Neural progenitor cell (in vitro differentiated cells): ENCODE data around the gene CMPK1. TPM values are rescaled to one million over a fixed set of nuclear protein-coding genes. Genes with fewer than 3 reads are reported as not detected.

ENCODE experiments used
- DNase-seq: peaks from one replicate; pipeline ENCODE4 v3.0.0-alpha.2; 2016; ENCODE audit warnings: low spot score
- H2AFZ ChIP-seq: fragments of 200-600 bp; sonication (generic); replicated peaks from 2 replicates; pipeline ENCODE4 v1.6.1; 2016; ENCODE audit warnings: antibody characterized with exemption
- H3F3A ChIP-seq: fragments of 200-600 bp; sonication (generic); 2 replicates; pipeline ENCODE4 v1.6.1; 2016; ENCODE audit warnings: antibody characterized with exemption, low read depth
- H3K27ac ChIP-seq: fragments of 200-600 bp; sonication (generic); 2 replicates; pipeline ENCODE4 v1.5.1; 2016; ENCODE audit warnings: mild to moderate bottlenecking
- H3K27me3 ChIP-seq: fragments of 200-600 bp; sonication (generic); 2 replicates; pipeline ENCODE4 v1.6.1; 2016; ENCODE audit warnings: mild to moderate bottlenecking, moderate library complexity
- H3K36me3 ChIP-seq: fragments of 200-600 bp; sonication (generic); 2 replicates; pipeline ENCODE4 v1.5.1; 2016
- H3K4me1 ChIP-seq: fragments of 200-600 bp; sonication (generic); 2 replicates; pipeline ENCODE4 v1.6.1; 2016; ENCODE audit warnings: mixed run types
- H3K4me2 ChIP-seq: fragments of 200-600 bp; sonication (generic); 2 replicates; pipeline ENCODE4 v1.6.1; 2016
- H3K4me3 ChIP-seq: fragments of 200-600 bp; sonication (generic); 2 replicates; pipeline ENCODE4 v1.5.1; 2016
- H3K79me2 ChIP-seq: fragments of 200-600 bp; sonication (generic); 2 replicates; pipeline ENCODE4 v1.6.1; 2016; ENCODE audit warnings: low read depth
- H3K9ac ChIP-seq: fragments of 200-600 bp; sonication (generic); 2 replicates; pipeline ENCODE4 v1.6.1; 2016
- H3K9me3 ChIP-seq: fragments of 200-600 bp; sonication (generic); 2 replicates; pipeline ENCODE4 v1.5.1; 2016; ENCODE audit warnings: low read depth
- H4K20me1 ChIP-seq: fragments of 200-600 bp; sonication (generic); 2 replicates; pipeline ENCODE4 v1.6.1; 2016; ENCODE audit warnings: low read depth
- H3K27ac Mint-ChIP-seq: 3 replicates; pipeline ENCODE4 v1.8.0; 2021; ENCODE audit warnings: mixed read lengths
- H3K27me3 Mint-ChIP-seq: 2 replicates; pipeline ENCODE4 v1.8.0; 2022; ENCODE audit warnings: low read depth, mild to moderate bottlenecking, inconsistent platforms, moderate library complexity, mixed read lengths; ENCODE audit not compliant: insufficient read depth
- H3K36me3 Mint-ChIP-seq: 3 replicates; pipeline ENCODE4 v1.8.0; 2021; ENCODE audit warnings: mixed read lengths
- H3K4me1 Mint-ChIP-seq: 3 replicates; pipeline ENCODE4 v1.8.0; 2021; ENCODE audit warnings: mixed read lengths
- H3K4me3 Mint-ChIP-seq: 3 replicates; pipeline ENCODE4 v1.8.0; 2021; ENCODE audit warnings: mild to moderate bottlenecking, moderate library complexity, mixed read lengths
- H3K9me3 Mint-ChIP-seq: 3 replicates; pipeline ENCODE4 v1.8.0; 2020; ENCODE audit warnings: mixed read lengths
- CTCF ChIP-seq: fragments of 200-600 bp; sonication (generic); IDR thresholded peaks from 2 replicates; pipeline ENCODE4 v1.5.1; 2017; ENCODE audit warnings: antibody characterized with exemption, mild to moderate bottlenecking
- EZH2 ChIP-seq: fragments of 200-600 bp; sonication (generic); IDR thresholded peaks from 2 replicates; pipeline ENCODE4 v1.6.1; 2017; ENCODE audit warnings: antibody characterized with exemption, mild to moderate bottlenecking, moderate library complexity
- EZH2phosphoT487 ChIP-seq: fragments of 200-600 bp; sonication (generic); IDR thresholded peaks from 2 replicates; pipeline ENCODE4 v1.6.1; 2017; ENCODE audit warnings: antibody characterized with exemption
- total RNA-seq: library from RNA; depleted of rRNA; stranded (reverse); fragments of >200 nt; gene quantifications from 2 replicates; pipeline ENCODE4 v1.2.3, GENCODE V29; 2015; ENCODE audit warnings: low replicate concordance

The CMPK1 gene
- total RNA-seq, 1 donor from 2014 or later: 68.0 TPM

- Mint-ChIP-seq H3K27ac (no peak overlapping the region), H3K4me3 (no peak overlapping the region), H3K27me3 (no peaks in the 10 kb centered on the region), H3K9me3 (no peaks in the 10 kb centered on the region), H3K36me3 (peaks cover 13% of the 10 kb centered on the region), H3K4me1 (no peaks in the 10 kb centered on the region)
- no peak overlapping the region for H3K4me3 ChIP-seq
- H3K79me2 ChIP-seq: peaks cover 21% of the 10 kb centered on the region
- no peaks in the 10 kb centered on the region for H3K9me3 ChIP-seq
- H3K9ac ChIP-seq: no peak overlapping the region
- no peak overlapping the region for H3K27ac ChIP-seq
- H3K27me3 ChIP-seq: no peaks in the 10 kb centered on the region
- H2AFZ ChIP-seq: no peak overlapping the region
- no peaks in the 10 kb centered on the region for H3K36me3 ChIP-seq
- H4K20me1 ChIP-seq: peaks cover 4% of the 10 kb centered on the region
- no peak for DNase-seq
- H3K4me2 ChIP-seq: no peak overlapping the region
- TF ChIP-seq EZH2: no peak
- no peak for TF ChIP-seq CTCF
- TF ChIP-seq EZH2phosphoT487: no peak
- H3K4me1 ChIP-seq: no peaks in the 10 kb centered on the region
- H3F3A ChIP-seq: no peaks in the 10 kb centered on the region
Measured at GRCh38 chr1:47348246-47348645, 14.7 kb downstream of the CMPK1 start.

- Mint-ChIP-seq H3K27ac (peak overlapping the region; percentile 37), H3K9me3 (no peaks in the 10 kb centered on the region), H3K27me3 (no peaks in the 10 kb centered on the region), H3K4me1 (no peaks in the 10 kb centered on the region), H3K4me3 (no peak overlapping the region), H3K36me3 (peaks cover 12% of the 10 kb centered on the region)
- Histone ChIP-seq H3K9me3 (no peaks in the 10 kb centered on the region), H4K20me1 (peaks cover 11% of the 10 kb centered on the region), H3K4me1 (no peaks in the 10 kb centered on the region), H3K4me3 (no peak overlapping the region), H3K27ac (no peak overlapping the region), H3F3A (no peaks in the 10 kb centered on the region), H3K4me2 (no peak overlapping the region), H3K36me3 (no peaks in the 10 kb centered on the region), H3K9ac (no peak overlapping the region), H3K27me3 (no peaks in the 10 kb centered on the region), H3K79me2 (peaks cover 23% of the 10 kb centered on the region), H2AFZ (no peak overlapping the region)
- no peak for DNase-seq
- TF ChIP-seq EZH2phosphoT487: no peak
- no peak for TF ChIP-seq EZH2
- no peak for TF ChIP-seq CTCF
Measured at GRCh38 chr1:47351305-47351704, 17.7 kb downstream of the CMPK1 start.

- H3F3A ChIP-seq: no peaks in the 10 kb centered on the region
- H3K4me2 ChIP-seq: no peak overlapping the region
- H3K27me3 Mint-ChIP-seq: no peaks in the 10 kb centered on the region
- no peak overlapping the region for H2AFZ ChIP-seq
- H3K9ac ChIP-seq: no peak overlapping the region
- H3K4me3 Mint-ChIP-seq: no peak overlapping the region
- H3K27ac Mint-ChIP-seq: no peak overlapping the region
- no peaks in the 10 kb centered on the region for H3K4me1 ChIP-seq
- H3K27me3 ChIP-seq: no peaks in the 10 kb centered on the region
- no peaks in the 10 kb centered on the region for H3K4me1 Mint-ChIP-seq
- no peaks in the 10 kb centered on the region for H3K9me3 Mint-ChIP-seq
- no peaks in the 10 kb centered on the region for H3K36me3 ChIP-seq
- peaks cover 2% of the 10 kb centered on the region for H3K36me3 Mint-ChIP-seq
- H3K27ac ChIP-seq: no peak overlapping the region
- no peak overlapping the region for H3K4me3 ChIP-seq
- no peak for DNase-seq
- H4K20me1 ChIP-seq: peaks cover 7% of the 10 kb centered on the region
- TF ChIP-seq CTCF (no peak), EZH2 (no peak), EZH2phosphoT487 (no peak)
- no peaks in the 10 kb centered on the region for H3K9me3 ChIP-seq
- peaks cover 30% of the 10 kb centered on the region for H3K79me2 ChIP-seq
Measured at GRCh38 chr1:47361380-47361779, 27.8 kb downstream of the CMPK1 start.

GRCh38 chr1:47362828-47363227 lies 29.2 kb downstream of the CMPK1 start:
- H3K4me1 Mint-ChIP-seq: no peaks in the 10 kb centered on the region
- peaks cover 20% of the 10 kb centered on the region for H3K79me2 ChIP-seq
- H3K27ac Mint-ChIP-seq: no peak overlapping the region
- H2AFZ ChIP-seq: no peak overlapping the region
- H3K36me3 ChIP-seq: no peaks in the 10 kb centered on the region
- no peak overlapping the region for H3K4me3 ChIP-seq
- no peak overlapping the region for H3K27ac ChIP-seq
- no peaks in the 10 kb centered on the region for H3K27me3 ChIP-seq
- H3K27me3 Mint-ChIP-seq: no peaks in the 10 kb centered on the region
- no peaks in the 10 kb centered on the region for H3K9me3 Mint-ChIP-seq
- no peak overlapping the region for H3K4me2 ChIP-seq
- H3K36me3 Mint-ChIP-seq: peaks cover 2% of the 10 kb centered on the region
- H4K20me1 ChIP-seq: peaks cover 7% of the 10 kb centered on the region
- no peak overlapping the region for H3K9ac ChIP-seq
- no peak overlapping the region for H3K4me3 Mint-ChIP-seq
- TF ChIP-seq EZH2 (no peak), CTCF (no peak)
- H3F3A ChIP-seq: no peaks in the 10 kb centered on the region
- H3K9me3 ChIP-seq: no peaks in the 10 kb centered on the region
- H3K4me1 ChIP-seq: no peaks in the 10 kb centered on the region
- DNase-seq: no peak
